HG03280 (cell line): ENCODE data around the gene KCNMA1.

Experiments used
- ATAC-seq: cut with Tn5 transposase; IDR thresholded peaks from one replicate; pipeline ENCODE4 v1.9.1; 2021; ENCODE audit warnings: mild to moderate bottlenecking, moderate library complexity; ENCODE audit not compliant: unreplicated experiment

KCNMA1 gene

DNA sequence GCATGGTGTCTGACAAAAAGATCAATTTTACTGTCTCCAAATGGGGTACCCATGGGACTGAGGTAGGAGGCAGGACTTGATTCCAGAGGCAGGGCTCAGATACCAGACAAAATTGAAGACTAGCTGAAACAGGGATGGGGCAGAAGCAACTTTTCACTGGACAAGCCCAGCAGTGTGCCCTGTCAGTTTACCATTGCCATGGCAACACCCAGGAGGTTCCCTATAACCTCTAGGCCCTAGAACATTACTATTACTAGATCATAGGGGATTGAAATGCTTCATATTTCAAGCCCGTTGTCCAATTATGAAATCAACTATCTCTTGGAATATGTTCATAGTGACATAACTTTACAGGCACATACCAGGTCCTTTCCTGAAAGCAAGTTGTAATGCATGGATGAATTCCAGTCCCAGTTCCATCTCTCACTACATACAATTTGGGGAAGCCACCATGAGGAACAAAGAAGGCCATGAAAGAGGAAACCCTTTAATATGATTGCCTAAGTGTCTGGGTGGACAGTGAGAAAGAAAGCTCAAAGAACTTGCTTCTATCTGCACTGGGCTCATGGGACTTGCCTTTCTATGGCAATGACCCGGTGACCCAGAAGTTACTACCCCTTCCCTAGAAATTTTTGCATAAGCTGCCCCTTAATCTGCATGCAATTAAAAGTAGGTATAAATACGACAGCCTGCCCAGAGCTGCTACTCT is 557.9 kb downstream of the KCNMA1 start:
- no peak for ATAC-seq

- no peak for ATAC-seq
These were observed 560.2 kb downstream of the KCNMA1 start for GRCh38 chr10:77077316-77077945.

DNA sequence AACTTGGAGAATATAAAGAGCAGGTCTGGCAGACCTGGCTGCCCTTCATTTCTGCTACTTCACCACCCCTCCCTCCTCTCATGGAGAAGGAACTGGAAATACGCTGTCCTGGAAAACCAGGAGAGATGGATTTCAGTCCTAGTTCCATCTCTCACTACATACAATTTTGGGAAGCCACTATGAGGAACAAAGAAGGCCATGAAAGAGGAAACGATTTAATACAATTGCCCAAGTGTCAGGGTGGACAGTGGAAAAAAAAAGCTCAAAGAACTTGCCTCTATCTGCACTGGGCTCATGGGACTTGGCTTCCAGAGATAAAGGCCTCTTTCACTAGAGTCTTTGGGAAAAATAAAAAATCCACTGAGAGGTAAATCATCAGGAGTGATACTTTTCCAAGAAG is 561.7 kb downstream of the KCNMA1 start:
- ATAC-seq = no peak

GRCh38 chr10:77074104-77074624 is 563.4 kb downstream of the KCNMA1 start:
- ATAC-seq = no peak

DNA sequence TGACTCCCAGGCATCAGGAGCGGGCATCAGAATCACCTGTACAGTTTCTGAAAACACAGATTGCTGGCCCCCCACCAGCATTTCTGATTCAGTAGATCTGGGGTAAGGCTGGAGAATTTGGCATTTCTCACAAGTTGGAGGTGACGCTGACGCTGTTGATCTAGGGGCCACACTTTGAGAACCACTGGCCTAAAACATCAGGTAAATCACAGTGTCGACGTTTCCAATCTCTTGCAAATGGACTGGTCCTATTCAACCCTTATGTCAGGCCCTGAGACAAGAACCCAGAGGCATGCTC is 564.0 kb downstream of the KCNMA1 start:
- ATAC-seq = no peak

- no peak for ATAC-seq
These were observed 564.6 kb downstream of the KCNMA1 start for GRCh38 chr10:77072836-77073662.

DNA sequence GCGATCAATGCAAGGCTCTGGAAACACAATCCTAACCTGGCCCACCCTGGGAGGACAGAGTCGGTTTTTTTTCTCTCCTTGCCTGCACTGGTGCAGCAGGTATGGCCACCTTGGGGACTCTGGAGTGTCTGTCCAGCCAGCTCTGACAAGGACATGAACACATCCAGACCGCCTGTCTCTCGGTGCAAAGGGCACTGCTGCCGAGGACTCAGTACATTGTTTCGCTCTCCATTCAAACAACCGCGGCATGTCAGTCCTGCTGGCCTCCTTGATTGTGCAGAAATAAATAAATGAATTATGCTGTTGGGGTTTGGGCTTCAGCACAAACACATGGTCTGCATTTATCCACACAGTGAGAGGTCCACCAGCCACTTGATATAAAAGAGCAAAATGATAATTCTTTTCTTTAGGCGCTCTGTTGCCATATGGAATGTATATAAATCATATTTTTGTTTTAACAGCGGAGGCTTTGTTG is 565.2 kb downstream of the KCNMA1 start:
- ATAC-seq = no peak

DNA sequence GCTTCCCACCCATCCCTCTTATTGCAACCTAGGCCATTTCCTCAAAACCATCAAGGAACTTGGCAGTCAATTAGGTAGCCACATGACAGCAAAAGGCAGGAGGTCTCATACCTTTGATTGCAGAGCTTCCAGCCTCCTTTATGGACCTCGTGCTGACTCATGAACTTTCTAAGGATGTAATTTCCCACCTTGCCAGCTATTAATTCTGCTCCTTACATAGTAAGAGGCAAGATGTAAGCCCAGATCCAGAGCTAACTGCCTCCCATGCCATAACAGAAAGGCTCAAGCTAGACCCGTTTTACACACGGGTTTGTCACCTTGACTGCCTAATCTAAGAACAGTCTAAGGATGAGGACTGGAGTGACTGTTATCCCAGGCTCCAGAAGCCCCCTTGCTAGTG is 565.7 kb downstream of the KCNMA1 start:
- no peak for ATAC-seq

- ATAC-seq = no peak
These were observed 566.6 kb downstream of the KCNMA1 start for GRCh38 chr10:77071001-77071511.

DNA sequence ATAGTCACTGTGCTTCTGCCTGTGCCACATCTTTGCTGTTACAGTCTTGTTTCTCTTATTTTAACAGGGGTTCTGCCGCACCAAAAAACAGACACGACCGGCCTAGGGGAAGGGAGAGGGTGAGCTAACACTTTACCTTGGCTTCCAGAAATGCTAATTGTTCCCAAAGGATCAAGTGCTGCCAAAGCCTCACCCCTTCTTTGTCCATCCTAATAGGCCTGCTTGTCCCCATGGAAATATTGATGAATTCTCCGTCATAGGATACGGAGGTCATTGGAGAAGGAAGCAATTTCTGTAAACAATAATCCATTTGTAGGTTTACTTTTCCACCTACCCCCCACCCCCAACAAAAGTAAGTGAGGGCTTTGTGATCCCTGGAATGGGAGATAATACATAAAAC is 567.3 kb downstream of the KCNMA1 start:
- ATAC-seq = no peak

DNA sequence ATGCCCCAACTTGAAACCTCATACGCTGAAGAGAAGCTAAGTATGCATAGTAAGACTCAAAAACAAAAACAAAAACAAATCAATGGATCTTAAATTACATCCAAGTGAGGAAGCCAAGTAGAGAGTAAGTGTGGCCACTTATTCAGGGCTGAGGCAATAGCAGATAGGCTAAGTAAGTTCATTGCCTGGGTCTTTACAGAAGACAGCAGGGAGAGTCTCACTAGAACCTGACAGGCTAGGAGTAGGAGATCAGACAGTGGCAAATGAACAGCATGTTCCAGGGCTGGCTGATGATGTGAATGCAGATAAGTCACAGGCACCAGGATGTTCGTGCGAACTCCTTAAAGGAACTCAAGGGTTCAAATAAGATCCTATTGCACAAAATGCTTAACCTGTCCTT is 568.6 kb downstream of the KCNMA1 start:
- no peak for ATAC-seq

DNA sequence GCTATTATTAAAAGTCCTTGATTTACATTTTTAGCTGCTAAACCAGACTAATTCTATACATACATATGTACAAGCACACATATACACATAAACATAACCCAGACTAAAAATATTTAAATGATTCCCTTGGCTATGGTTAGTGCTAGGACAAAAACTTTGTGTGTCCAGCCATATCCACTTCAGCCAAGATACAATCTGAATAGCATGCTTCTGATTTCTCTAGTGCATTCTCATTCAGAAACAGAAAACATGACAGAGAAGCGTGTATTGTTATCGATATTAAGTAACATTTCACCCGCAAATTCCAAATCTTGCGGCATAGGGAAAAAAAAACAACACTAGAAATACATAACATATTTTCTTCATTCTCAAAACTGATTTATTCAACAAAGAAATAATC is 569.3 kb downstream of the KCNMA1 start:
- no peak for ATAC-seq

GRCh38 chr10:77062381-77062780 is 575.2 kb downstream of the KCNMA1 start:
- no peak for ATAC-seq

- ATAC-seq = no peak
These were observed 576.7 kb downstream of the KCNMA1 start for GRCh38 chr10:77060913-77061312.

GRCh38 chr10:77056650-77057049 is 581.0 kb downstream of the KCNMA1 start:
- no peak for ATAC-seq

DNA sequence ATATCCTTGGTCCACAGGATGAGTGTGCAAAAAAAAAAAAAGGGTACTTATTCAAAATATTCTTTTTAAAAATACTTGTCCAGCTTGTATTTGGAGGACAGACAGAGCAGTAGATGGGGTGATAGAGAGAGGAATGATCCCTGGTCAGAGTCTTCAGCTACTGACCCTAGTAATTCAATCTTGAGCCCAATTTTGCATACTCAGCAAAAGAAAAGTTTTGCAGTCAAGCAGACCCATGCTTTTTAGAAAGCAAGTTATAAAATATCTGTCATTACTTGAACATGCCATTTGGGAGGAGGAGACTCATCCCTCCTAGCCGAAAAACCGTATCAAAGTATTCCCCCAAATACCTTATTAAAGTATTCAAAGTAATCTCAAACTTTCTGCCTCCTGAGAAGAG is 585.0 kb downstream of the KCNMA1 start:
- ATAC-seq = no peak

DNA sequence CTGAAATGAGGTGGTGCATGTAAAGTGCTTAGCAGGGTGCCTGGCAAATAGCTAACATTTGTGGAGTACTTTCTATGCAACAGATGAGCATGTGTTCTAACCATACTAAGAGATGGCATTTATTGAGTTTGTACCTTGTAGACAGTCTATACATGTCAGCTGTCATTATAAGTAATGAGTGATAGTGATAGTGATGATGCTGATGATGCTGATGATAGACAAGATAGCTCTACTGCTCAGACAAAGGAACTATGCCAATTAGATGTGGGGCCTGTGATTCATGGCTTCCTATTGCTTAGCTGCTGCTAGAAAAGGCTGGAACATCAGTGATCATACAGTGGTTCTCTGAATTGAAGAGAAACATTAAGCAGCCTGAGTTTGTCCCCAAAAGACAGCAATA is 585.8 kb downstream of the KCNMA1 start:
- ATAC-seq = no peak

- no peak for ATAC-seq
These were observed 587.7 kb downstream of the KCNMA1 start for GRCh38 chr10:77049896-77050295.

- ATAC-seq = no peak
These were observed 588.5 kb downstream of the KCNMA1 start for GRCh38 chr10:77049146-77049545.

DNA sequence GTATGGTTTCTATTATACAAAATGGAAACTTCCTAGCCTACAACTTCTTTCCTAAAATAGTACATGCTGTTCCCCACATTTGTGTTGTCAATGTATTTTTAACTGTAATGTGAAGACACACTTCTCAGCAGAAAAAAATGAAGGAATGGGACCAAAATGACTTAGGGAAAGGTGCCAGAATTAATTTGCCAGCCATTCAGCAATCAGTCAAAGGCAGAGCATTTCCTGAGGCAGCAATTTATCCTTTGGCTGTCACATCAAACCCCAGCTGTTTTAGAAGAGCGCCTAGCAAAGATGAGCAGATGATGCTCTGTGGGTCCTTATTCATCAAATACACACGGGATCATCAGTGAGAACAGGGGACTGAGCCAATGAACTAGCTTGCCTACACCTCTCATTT is 592.5 kb downstream of the KCNMA1 start:
- ATAC-seq = no peak

GRCh38 chr10:77043420-77043763 is 594.2 kb downstream of the KCNMA1 start:
- no peak for ATAC-seq
